ENCODE results near the gene NUP88. TPM values are rescaled to one million over a fixed set of nuclear protein-coding genes. Genes with fewer than 3 reads are reported as not detected.

The NUP88 gene
- 62.2 and 66.6 TPM in 2 replicates for total RNA-seq

GRCh38 chr17:5419356-5419958, at the start of gene NUP88:
Gene NUP88 (minus strand): TSS chr17:5419662. CDS start chr17:5419650, 12 bp downstream.
- Histone ChIP-seq H3K79me2 (ENCODE audit: insufficient read depth, low read length) (peaks cover 55% of the 10 kb centered on the region), H3K36me3 (ENCODE audit: insufficient read depth, low read length) (peaks cover 39% of the 10 kb centered on the region), H2AFZ (ENCODE audit: low read length) (peak within 1 kb of the TSS; percentile 99), H3K9me3 (ENCODE audit: low read depth, low read length) (no peaks in the 10 kb centered on the region), H4K20me1 (ENCODE audit: insufficient read depth, low read length) (peaks cover 7% of the 10 kb centered on the region), H3K4me3 (ENCODE audit: insufficient read depth, low read length) (peak within 1 kb of the TSS; percentile 98), H3K27ac (ENCODE audit: low read depth, low read length) (peak within 1 kb of the TSS; percentile 90), H3K4me1 (ENCODE audit: insufficient read depth, low read length) (peaks cover 28% of the 10 kb centered on the region), H3K4me2 (ENCODE audit: insufficient read depth, low read length) (peak within 1 kb of the TSS; percentile 99), H3K27me3 (ENCODE audit: insufficient read depth, low read length) (no peaks in the 10 kb centered on the region)
- peak; percentile 96 for DNase-seq (ENCODE audit: insufficient read length, low spot score, missing footprints)
- TF ChIP-seq CTCF (IDR thresholded peaks at IDR 0.05; ENCODE audit: extremely low read depth, low read depth, low read length), result no peak

GRCh38 chr17:5468075-5468473, 48.6 kb upstream of the NUP88 start:
- H3K4me3 ChIP-seq (ENCODE audit: insufficient read depth, low read length), result peak overlapping the region; percentile 85
- H3K27me3 ChIP-seq (ENCODE audit: insufficient read depth, low read length), result no peaks in the 10 kb centered on the region
- peak overlapping the region; percentile 63 for H3K27ac ChIP-seq (ENCODE audit: low read depth, low read length)
- H3K4me1 ChIP-seq (ENCODE audit: insufficient read depth, low read length), result peaks cover 10% of the 10 kb centered on the region
- peaks cover 16% of the 10 kb centered on the region for H4K20me1 ChIP-seq (ENCODE audit: insufficient read depth, low read length)
- H2AFZ ChIP-seq (ENCODE audit: low read length), result peak overlapping the region; percentile 90
- peak overlapping the region; percentile 96 for H3K4me2 ChIP-seq (ENCODE audit: insufficient read depth, low read length)
- no peaks in the 10 kb centered on the region for H3K9me3 ChIP-seq (ENCODE audit: low read depth, low read length)
- H3K36me3 ChIP-seq (ENCODE audit: insufficient read depth, low read length), result peaks cover 9% of the 10 kb centered on the region
- DNase-seq (ENCODE audit: insufficient read length, low spot score, missing footprints), result no peak
- peaks cover 54% of the 10 kb centered on the region for H3K79me2 ChIP-seq (ENCODE audit: insufficient read depth, low read length)
- no peak for TF ChIP-seq CTCF (IDR thresholded peaks at IDR 0.05; ENCODE audit: extremely low read depth, low read depth, low read length)

GRCh38 chr17:5467416-5467815, 48.0 kb upstream of the NUP88 start:
- peak overlapping the region; percentile 90 for H2AFZ ChIP-seq (ENCODE audit: low read length)
- no peak for DNase-seq (ENCODE audit: insufficient read length, low spot score, missing footprints)
- H3K27me3 ChIP-seq (ENCODE audit: insufficient read depth, low read length), result no peaks in the 10 kb centered on the region
- H3K4me1 ChIP-seq (ENCODE audit: insufficient read depth, low read length), result peaks cover 10% of the 10 kb centered on the region
- peak overlapping the region; percentile 1 for H3K27ac ChIP-seq (ENCODE audit: low read depth, low read length)
- TF ChIP-seq CTCF (IDR thresholded peaks at IDR 0.05; ENCODE audit: extremely low read depth, low read depth, low read length), result no peak
- H3K9me3 ChIP-seq (ENCODE audit: low read depth, low read length), result no peaks in the 10 kb centered on the region
- H3K4me2 ChIP-seq (ENCODE audit: insufficient read depth, low read length), result peak overlapping the region; percentile 96
- H4K20me1 ChIP-seq (ENCODE audit: insufficient read depth, low read length), result peaks cover 17% of the 10 kb centered on the region
- peaks cover 61% of the 10 kb centered on the region for H3K79me2 ChIP-seq (ENCODE audit: insufficient read depth, low read length)
- H3K4me3 ChIP-seq (ENCODE audit: insufficient read depth, low read length), result peak overlapping the region; percentile 85
- peaks cover 10% of the 10 kb centered on the region for H3K36me3 ChIP-seq (ENCODE audit: insufficient read depth, low read length)

GRCh38 chr17:5466295-5466694, 46.8 kb upstream of the NUP88 start:
- DNase-seq (ENCODE audit: insufficient read length, low spot score, missing footprints), result no peak
- H2AFZ ChIP-seq (ENCODE audit: low read length), result no peak overlapping the region
- no peaks in the 10 kb centered on the region for H3K9me3 ChIP-seq (ENCODE audit: low read depth, low read length)
- peaks cover 17% of the 10 kb centered on the region for H4K20me1 ChIP-seq (ENCODE audit: insufficient read depth, low read length)
- peak overlapping the region; percentile 96 for H3K4me2 ChIP-seq (ENCODE audit: insufficient read depth, low read length)
- no peak for TF ChIP-seq CTCF (IDR thresholded peaks at IDR 0.05; ENCODE audit: extremely low read depth, low read depth, low read length)
- peaks cover 7% of the 10 kb centered on the region for H3K36me3 ChIP-seq (ENCODE audit: insufficient read depth, low read length)
- H3K27me3 ChIP-seq (ENCODE audit: insufficient read depth, low read length), result no peaks in the 10 kb centered on the region
- H3K4me1 ChIP-seq (ENCODE audit: insufficient read depth, low read length), result peaks cover 10% of the 10 kb centered on the region
- peaks cover 65% of the 10 kb centered on the region for H3K79me2 ChIP-seq (ENCODE audit: insufficient read depth, low read length)
- H3K27ac ChIP-seq (ENCODE audit: low read depth, low read length), result no peak overlapping the region
- no peak overlapping the region for H3K4me3 ChIP-seq (ENCODE audit: insufficient read depth, low read length)
